Ectodermal cell (in vitro differentiated cells): ENCODE data around the gene KIR3DL1.
"Not testable (repeated sequence)": the region's sequence is repeated elsewhere in the genome, so short reads cannot be mapped to it uniquely, and the experiment has no call there.

Source experiments
- H3K27ac ChIP-seq: 2 replicates; pipeline ENCODE4 v1.7.0; 2013; ENCODE audit warnings: mild to moderate bottlenecking, low read depth, low read length; ENCODE audit not compliant: insufficient read depth, poor library complexity, severe bottlenecking
- H3K27me3 ChIP-seq: 2 replicates; pipeline ENCODE4 v1.7.0; 2013; ENCODE audit warnings: mild to moderate bottlenecking, low read length; ENCODE audit not compliant: insufficient read depth, control insufficient read depth, poor library complexity, severe bottlenecking
- H3K36me3 ChIP-seq: one replicate; pipeline ENCODE4 v1.7.0; 2013; ENCODE audit warnings: low read length; ENCODE audit not compliant: control insufficient read depth, insufficient read depth
- H3K4me1 ChIP-seq: one replicate; pipeline ENCODE4 v1.7.0; 2013; ENCODE audit warnings: low read length; ENCODE audit not compliant: control insufficient read depth, insufficient read depth
- H3K4me3 ChIP-seq: 2 replicates; pipeline ENCODE4 v1.7.0; 2013; ENCODE audit warnings: low read depth, low read length, control low read depth; ENCODE audit not compliant: insufficient read depth
- H3K9me3 ChIP-seq: 2 replicates; pipeline ENCODE4 v1.7.0; 2013; ENCODE audit warnings: mild to moderate bottlenecking, low read length, moderate library complexity; ENCODE audit not compliant: control insufficient read depth
- WGBS, 2 experiments: methylation state at CpG; one replicate each; pipeline ENCODE4 v1.1.7; 2013; ENCODE audit warnings: missing lambda C conversion rate in 2 of 2; 5-methylcytosine and 5-hydroxymethylcytosine counted together

Gene KIR3DL1

DNA sequence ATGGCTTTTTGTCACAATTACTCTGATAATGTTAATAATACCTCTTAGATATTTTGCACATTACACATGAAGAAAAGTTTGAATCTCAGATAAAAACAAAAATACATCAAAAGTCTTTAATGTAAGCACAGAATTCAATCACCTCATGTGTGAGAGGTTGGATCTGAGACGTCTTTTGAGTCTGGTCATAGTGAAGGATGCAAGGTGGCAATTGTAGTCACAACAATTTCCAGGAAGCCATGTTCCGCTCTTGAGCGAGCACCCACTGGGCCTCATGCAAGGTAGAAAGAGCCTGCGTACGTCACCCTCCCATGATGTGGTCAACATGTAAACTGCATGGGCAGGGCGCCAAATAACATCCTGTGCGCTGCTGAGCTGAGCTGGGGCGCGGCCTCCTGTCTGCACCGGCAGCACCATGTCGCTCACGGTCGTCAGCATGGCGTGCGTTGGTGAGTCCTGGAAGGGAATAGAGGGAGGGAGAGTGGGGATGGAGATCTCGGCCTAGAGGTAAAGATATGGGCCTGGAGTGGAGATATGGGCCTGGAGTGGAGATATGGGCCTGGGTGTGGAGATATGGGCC is 33.9 kb downstream of the KIR3DL1 start, which contains the start of gene KIR3DL2:
Gene KIR3DL2 (plus strand): TSS at position 383 of the 580 bp plus-strand sequence. CDS start 33 bp downstream, at position 416.
- not testable (repeated sequence) for H3K4me1 ChIP-seq, H3K4me3 ChIP-seq, H3K9me3 ChIP-seq, H3K27ac ChIP-seq, H3K36me3 ChIP-seq, H3K27me3 ChIP-seq
- 84 to 90% methylated on average over 16 of the region's 16 CpGs for WGBS, 2 experiments

- Histone ChIP-seq H3K9me3 (peaks cover 5% of the 10 kb centered on the region), H3K27ac (no peak overlapping the region), H3K4me1 (no peaks in the 10 kb centered on the region), H3K27me3 (no peaks in the 10 kb centered on the region), H3K4me3 (no peak overlapping the region), H3K36me3 (no peaks in the 10 kb centered on the region)
- WGBS, 2 experiments, result 48 to 62% methylated on average over 2 of the region's 2 CpGs
Measured at GRCh38 chr19:54850930-54851329, 34.7 kb downstream of the KIR3DL1 start.

DNA sequence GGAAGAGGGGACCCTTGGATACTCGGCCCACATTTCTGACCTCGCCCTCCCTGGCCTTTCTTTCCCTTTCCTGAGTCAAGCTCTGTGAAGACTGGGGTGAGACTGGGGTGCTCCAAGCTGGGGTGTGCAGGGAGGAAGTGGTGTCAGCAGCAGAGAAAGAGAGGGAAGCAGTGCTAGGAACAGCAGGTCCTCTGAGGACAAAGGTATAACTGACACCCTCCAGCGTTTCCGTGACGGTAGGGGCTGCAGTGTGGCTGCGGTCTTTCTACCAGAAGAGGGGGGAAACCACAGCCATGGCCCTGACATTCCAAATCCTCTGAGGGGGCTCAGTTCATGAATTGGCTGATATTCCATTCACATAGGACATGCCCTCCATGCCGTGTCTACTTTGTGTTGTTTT is 35.1 kb downstream of the KIR3DL1 start:
- H3K27me3 ChIP-seq, result no peaks in the 10 kb centered on the region
- WGBS, 2 experiments, result 88 to 89% methylated on average over 7 of the region's 7 CpGs
- no peaks in the 10 kb centered on the region for H3K4me1 ChIP-seq
- no peak overlapping the region for H3K27ac ChIP-seq
- no peak overlapping the region for H3K4me3 ChIP-seq
- H3K36me3 ChIP-seq, result no peaks in the 10 kb centered on the region
- H3K9me3 ChIP-seq, result peaks cover 5% of the 10 kb centered on the region

GRCh38 chr19:54855241-54855640 is 39.0 kb downstream of the KIR3DL1 start:
- not testable (repeated sequence) for H3K27me3 ChIP-seq, H3K4me3 ChIP-seq, H3K36me3 ChIP-seq, H3K9me3 ChIP-seq, H3K27ac ChIP-seq, H3K4me1 ChIP-seq
- WGBS, 2 experiments, result 67 to 69% methylated on average over 1 of the region's 1 CpG

DNA sequence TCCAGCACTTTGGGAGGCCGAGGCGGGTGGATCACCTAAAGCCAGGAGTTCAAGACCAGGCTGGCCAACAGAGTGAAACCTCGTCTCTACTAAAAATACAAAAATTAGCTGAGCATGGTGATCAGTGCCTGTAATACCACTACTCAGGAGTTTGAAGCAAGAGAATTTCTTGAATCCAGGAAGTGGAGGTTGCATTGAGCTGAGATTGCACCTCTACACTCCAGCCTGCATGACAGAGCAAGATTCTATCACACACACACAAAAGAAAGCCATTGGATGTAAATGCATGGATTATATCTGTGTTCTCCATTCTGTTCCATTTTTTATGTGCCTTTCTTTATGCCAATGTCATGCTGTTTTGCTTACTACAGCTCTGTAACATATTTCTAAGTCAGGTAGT is 42.2 kb downstream of the KIR3DL1 start:
- not testable (repeated sequence) for H3K4me1 ChIP-seq, H3K27me3 ChIP-seq, H3K9me3 ChIP-seq, H3K27ac ChIP-seq, H3K36me3 ChIP-seq, H3K4me3 ChIP-seq
- WGBS, 2 experiments, result 55 to 82% methylated on average over 3 of the region's 3 CpGs

DNA sequence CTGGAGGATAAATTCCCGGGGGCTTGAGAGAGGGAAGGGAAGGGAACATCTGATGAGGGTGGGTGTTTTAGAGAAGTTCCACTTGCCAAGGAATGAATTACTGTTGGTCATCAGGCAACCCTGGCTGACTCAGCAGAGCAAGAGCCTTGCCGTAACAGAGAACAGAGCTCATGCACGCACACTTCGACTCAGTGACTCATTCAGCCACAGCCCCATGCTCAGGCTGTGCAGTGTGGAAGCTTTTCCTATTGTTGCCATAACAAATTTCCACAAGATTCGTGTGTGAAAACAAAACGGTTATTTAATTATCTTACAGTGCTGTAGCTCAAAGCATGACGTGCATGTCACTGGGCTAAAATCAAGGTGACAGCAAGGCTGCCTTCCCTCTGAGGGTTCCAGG is 43.2 kb downstream of the KIR3DL1 start:
- WGBS, 2 experiments, result 77 to 81% methylated on average over 7 of the region's 7 CpGs
- H3K9me3 ChIP-seq, result not testable (repeated sequence)

DNA sequence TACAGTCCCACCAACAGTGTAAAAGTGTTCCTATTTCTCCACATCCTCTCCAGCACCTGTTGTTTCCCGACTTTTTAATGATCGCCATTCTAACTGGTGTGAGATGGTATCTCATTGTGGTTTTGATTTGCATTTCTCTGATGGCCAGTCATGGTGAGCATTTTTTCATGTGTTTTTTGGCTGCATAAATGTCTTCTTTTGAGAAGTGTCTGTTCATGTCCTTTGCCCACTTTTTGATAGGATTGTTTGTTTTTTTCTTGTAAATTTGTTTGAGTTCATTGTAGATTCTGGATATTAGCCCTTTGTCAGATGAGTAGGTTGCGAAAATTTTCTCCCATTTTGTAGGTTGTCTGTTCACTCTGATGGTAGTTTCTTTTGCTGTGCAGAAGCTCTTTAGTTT is 47.2 kb downstream of the KIR3DL1 start:
- not testable (repeated sequence) for H3K4me3 ChIP-seq, H3K9me3 ChIP-seq, H3K27ac ChIP-seq, H3K4me1 ChIP-seq, H3K27me3 ChIP-seq, H3K36me3 ChIP-seq
- no CpG with 5 or more reads among the region's 3 CpGs for WGBS, 2 experiments

More for the DNA sequence above, 43.2 kb downstream of the KIR3DL1 start:
- H3K27me3 ChIP-seq, H3K4me1 ChIP-seq, H3K36me3 ChIP-seq, H3K27ac ChIP-seq, H3K4me3 ChIP-seq: not testable (repeated sequence)

DNA sequence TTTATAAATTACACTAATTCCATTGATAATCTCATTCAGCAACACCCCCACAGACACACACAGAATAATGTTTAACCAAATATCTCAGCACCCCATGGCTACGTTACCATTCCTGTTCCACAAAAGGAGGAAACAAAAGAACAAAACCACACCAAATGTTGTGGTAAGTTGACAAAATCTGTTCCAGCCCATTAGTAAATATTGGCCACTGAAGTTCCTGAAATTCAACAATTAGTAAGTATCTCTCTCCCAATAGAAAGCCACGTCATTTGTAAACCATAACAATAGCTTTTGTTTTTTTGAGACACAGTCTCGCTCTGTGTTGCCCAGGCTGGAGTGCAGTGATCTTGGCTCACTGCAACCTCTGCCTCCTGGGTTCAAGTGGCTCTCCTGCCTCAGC is 55.4 kb downstream of the KIR3DL1 start:
- H3K27ac ChIP-seq, result no peak overlapping the region
- no peaks in the 10 kb centered on the region for H3K36me3 ChIP-seq
- H3K9me3 ChIP-seq, result no peaks in the 10 kb centered on the region
- H3K4me3 ChIP-seq, result no peak overlapping the region
- H3K27me3 ChIP-seq, result no peaks in the 10 kb centered on the region
- no peaks in the 10 kb centered on the region for H3K4me1 ChIP-seq
- 75 to 86% methylated on average over 3 of the region's 3 CpGs for WGBS, 2 experiments

GRCh38 chr19:54873990-54874389 is 57.7 kb downstream of the KIR3DL1 start, which contains the start of gene FCAR:
FCAR (plus strand) TSS chr19:54874235; CDS start chr19:54874290, 55 bp downstream.
- Histone ChIP-seq H3K27ac (no peak within 1 kb of the TSS), H3K36me3 (no peaks in the 10 kb centered on the region), H3K4me3 (no peak within 1 kb of the TSS), H3K9me3 (peaks cover 3% of the 10 kb centered on the region), H3K4me1 (no peaks in the 10 kb centered on the region), H3K27me3 (no peaks in the 10 kb centered on the region)
- WGBS, 2 experiments, result 75 to 82% methylated on average over 8 of the region's 8 CpGs

- H3K36me3 ChIP-seq, result no peaks in the 10 kb centered on the region
- H3K9me3 ChIP-seq, result peaks cover 3% of the 10 kb centered on the region
- H3K4me3 ChIP-seq, result no peak overlapping the region
- H3K4me1 ChIP-seq, result no peaks in the 10 kb centered on the region
- WGBS, 2 experiments, result 64 to 78% methylated on average over 2 of the region's 2 CpGs
- no peak overlapping the region for H3K27ac ChIP-seq
- no peaks in the 10 kb centered on the region for H3K27me3 ChIP-seq
Measured at GRCh38 chr19:54875506-54875905, 59.2 kb downstream of the KIR3DL1 start.

GRCh38 chr19:54877471-54877870 is 61.2 kb downstream of the KIR3DL1 start:
- H3K9me3 ChIP-seq, result peaks cover 3% of the 10 kb centered on the region
- no peaks in the 10 kb centered on the region for H3K4me1 ChIP-seq
- 74 to 78% methylated on average over 3 of the region's 3 CpGs for WGBS, 2 experiments

More at GRCh38 chr19:54877471-54877870, 61.2 kb downstream of the KIR3DL1 start:
- Histone ChIP-seq H3K4me3 (no peak overlapping the region), H3K36me3 (no peaks in the 10 kb centered on the region), H3K27me3 (no peaks in the 10 kb centered on the region), H3K27ac (no peak overlapping the region)
